K562 (cell line): ENCODE measurements around the gene TGFBR1. TPM values are rescaled to one million over a fixed set of nuclear protein-coding genes. Genes with fewer than 3 reads are reported as not detected.

Experiments
- CBX2 ChIP-seq: fragments of 200-600 bp; sonication (generic); IDR thresholded peaks from one replicate; pipeline ENCODE4 v1.6.1; 2012; ENCODE audit warnings: mild to moderate bottlenecking, low read length, inconsistent platforms; ENCODE audit not compliant: insufficient read depth, poor library complexity, severe bottlenecking
- ELF2 ChIP-seq: fragments of 250-450 bp; sonication (Bioruptor Pico); IDR thresholded peaks from 2 replicates; pipeline ENCODE4 v1.5.0; 2021; ENCODE audit warnings: mild to moderate bottlenecking
- FOSL1 ChIP-seq: fragments of 200-800 bp; sonication (Bioruptor generic); conservative IDR thresholded peaks from 2 replicates; pipeline ENCODE4 v1.6.1; 2016; ENCODE audit warnings: missing genetic modification characterization, missing compliant biosample characterization
- FOXP4 ChIP-seq: sonication (generic); formaldehyde crosslinking; IDR thresholded peaks from 2 replicates; pipeline ENCODE4 v1.8.0; 2022; ENCODE audit warnings: mild to moderate bottlenecking, missing genetic modification reagents, borderline replicate concordance
- HDGF ChIP-seq: fragments of 450-650 bp; IDR thresholded peaks from 2 replicates; pipeline ENCODE4 v1.6.1; 2016
- KDM1A ChIP-seq, 2 experiments: fragments of 450-650 bp; IDR thresholded peaks; 2 replicates each; pipeline ENCODE4 v1.6.1; 2016; ENCODE audit warnings: mild to moderate bottlenecking in 2 of 2
- L3MBTL2 ChIP-seq: fragments of 450-650 bp; IDR thresholded peaks from 2 replicates; pipeline ENCODE4 v1.6.1; 2016; ENCODE audit warnings: mild to moderate bottlenecking, moderate library complexity
- MCM2 ChIP-seq: fragments of 450-650 bp; IDR thresholded peaks from 2 replicates; pipeline ENCODE4 v1.6.1; 2017; ENCODE audit warnings: low read depth, mild to moderate bottlenecking
- NFE2 ChIP-seq: IDR thresholded peaks from 2 replicates; pipeline ENCODE4 v1.6.1; 2014; ENCODE audit warnings: antibody characterized with exemption, low read depth
- NR4A1 ChIP-seq, 2 experiments: fragments of 250-450 bp in 1 of 2; fragments of 450-650 bp in 1 of 2; sonication (Bioruptor Pico) in 1 of 2; IDR thresholded peaks; 2 replicates each; pipeline versions ENCODE4 v1.4.0 to v1.6.1; 2016 to 2020; ENCODE audit warnings: mild to moderate bottlenecking in 2 of 2, missing compliant biosample characterization in 1 of 2, missing genetic modification characterization in 1 of 2, moderate library complexity in 1 of 2
- RUNX1 ChIP-seq: sonication (generic); IDR thresholded peaks from 2 replicates; pipeline ENCODE4 v1.6.1; 2016; ENCODE audit warnings: antibody characterized with exemption, low read depth
- SETDB1 ChIP-seq: IDR thresholded peaks from one replicate; pipeline ENCODE4 v1.6.1; 2012; ENCODE audit warnings: low read length, control low read depth, inconsistent platforms
- SFPQ ChIP-seq: fragments of 200-400 bp; formaldehyde crosslinking; IDR thresholded peaks from 2 replicates; pipeline ENCODE4 v1.6.1; 2017; ENCODE audit warnings: mild to moderate bottlenecking, low read depth, low read length, moderate library complexity
- THAP12 ChIP-seq: fragments of 250-450 bp; sonication (Bioruptor Pico); IDR thresholded peaks from 2 replicates; pipeline ENCODE4 v1.9.0; 2021; ENCODE audit warnings: mild to moderate bottlenecking, inconsistent platforms
- TRIM24 ChIP-seq, 2 experiments: fragments of 450-650 bp; IDR thresholded peaks; 2 replicates each; pipeline ENCODE4 v1.6.1; 2016
- YY1 ChIP-seq, 3 experiments: IDR thresholded peaks; 2 replicates each; pipeline ENCODE4 v1.6.1; 2011; ENCODE audit warnings: low read length in 2 of 3, mild to moderate bottlenecking in 2 of 3, moderate library complexity in 2 of 3, borderline replicate concordance in 1 of 3, control low read depth in 1 of 3, low read depth in 1 of 3; ENCODE audit not compliant: insufficient read depth in 3 of 3, insufficient replicate concordance in 2 of 3, control insufficient read depth in 1 of 3, insufficient read length in 1 of 3; ENCODE audit errors: extremely low read depth in 1 of 3
- ZNF133 ChIP-seq: fragments of 250-450 bp; sonication (Bioruptor Pico); IDR thresholded peaks from 2 replicates; pipeline ENCODE4 v1.4.0; 2020; ENCODE audit warnings: mild to moderate bottlenecking
- ZNF23 ChIP-seq: fragments of 250-450 bp; sonication (Bioruptor Pico); IDR thresholded peaks from 2 replicates; pipeline ENCODE4 v1.4.0; 2020; ENCODE audit warnings: mild to moderate bottlenecking
- ZNF511 ChIP-seq: sonication (generic); formaldehyde crosslinking; IDR thresholded peaks from 2 replicates; pipeline ENCODE4 v1.8.0; 2022; ENCODE audit warnings: mild to moderate bottlenecking, missing genetic modification reagents
- ZNF644 ChIP-seq: fragments of 200-800 bp; sonication (Bioruptor generic); IDR thresholded peaks from 2 replicates; pipeline ENCODE4 v1.6.1; 2016; ENCODE audit warnings: low read depth, missing genetic modification characterization, missing compliant biosample characterization
- polyA plus RNA-seq, 8 experiments: library from polyadenylated mRNA; depleted of rRNA in 4 of 8; stranded (reverse) in 5 of 8; unstranded in 3 of 8; fragments of >200 nt; fragmentation: Nextera tagmentation in 2 of 8; fragmentation: Illumina TruSeq in 1 of 8; extraction: Ambion mirVana in 2 of 8; extraction: Trizol in 1 of 8; gene quantifications; 2 replicates each; pipeline versions ENCODE4 v1.2.1 to v1.2.3, GENCODE V29; 2011 to 2014; ENCODE audit warnings: inconsistent platforms in 1 of 8, missing spikeins in 1 of 8
- total RNA-seq, 7 experiments: library from RNA; depleted of rRNA in 6 of 7; stranded (reverse); fragments of >200 nt in 6 of 7; fragmentation: Illumina TruSeq in 2 of 7; extraction: Trizol in 2 of 7; gene quantifications; 2 replicates each; pipeline versions ENCODE4 v1.2.1 to v1.2.3, GENCODE V29; 2011 to 2021; ENCODE audit warnings: low replicate concordance in 1 of 7

TGFBR1 gene
- total and polyA plus RNA-seq, 9 of the 15 experiments (the other 6 are each of a cell fraction or from before 2014, with no cell fraction given): 15.5 to 62.4 (median 42.7) TPM

- TF ChIP-seq FOXP4 (CRISPR knock-in tag): no peak
- no peak for TF ChIP-seq SETDB1
- peak; percentile 79 for TF ChIP-seq THAP12
- TF ChIP-seq SFPQ: no peak
- peak; percentile 96 for TF ChIP-seq L3MBTL2
- 0 out of 2 replicates have a peak, but pooled peaks have one; percentile 19 for TF ChIP-seq ELF2 (CRISPR knock-in tag)
- peak; percentile 69 to 95 (median 87) for TF ChIP-seq YY1 (IDR thresholded peaks at IDR 0.05; ENCODE audit: borderline replicate concordance in 1 of 3, control insufficient read depth in 1 of 3, extremely low read depth in 1 of 3, insufficient read depth in 3 of 3, insufficient read length in 1 of 3, insufficient replicate concordance in 2 of 3, low read depth in 1 of 3, low read length in 2 of 3)
- TF ChIP-seq CBX2: no peak
- 0 out of 4 replicates have a peak, but pooled peaks of 1 of the 2 experiments have one; percentile 17 for TF ChIP-seq TRIM24 (IDR thresholded peaks at IDR 0.05)
- no peak for TF ChIP-seq FOSL1
- no peak for TF ChIP-seq ZNF511 (CRISPR knock-in tag)
- 0 out of 2 replicates have a peak, but pooled peaks have one; percentile 72 for TF ChIP-seq ZNF23 (CRISPR knock-in tag)
- TF ChIP-seq KDM1A (IDR thresholded peaks at IDR 0.05): no peak
- no peak for TF ChIP-seq NFE2
- TF ChIP-seq NR4A1 (CRISPR knock-in tag; IDR thresholded peaks at IDR 0.05): peak; percentile 94
- TF ChIP-seq NR4A1 (tag; IDR thresholded peaks at IDR 0.05): peak; percentile 98
- TF ChIP-seq ZNF644 (tag): peak; percentile 79; the same call in 1 of the 2 replicates
- TF ChIP-seq ZNF133 (CRISPR knock-in tag): no peak
- TF ChIP-seq HDGF: no peak
- no peak for TF ChIP-seq RUNX1
- no peak for TF ChIP-seq MCM2
Observed at GRCh38 chr9:99073985-99074901, 30.7 kb upstream of the TGFBR1 start (continued).
